HG03159 (cell line): ENCODE data around the gene PRSS36.
A peak's percentile ranks its signal among the peaks of the same experiment; 100 is the strongest.
"Not testable (repeated sequence)": the region's sequence is repeated elsewhere in the genome, so short reads cannot be mapped to it uniquely, and the experiment has no call there.

Experiments used
- ATAC-seq: cut with Tn5 transposase; IDR thresholded peaks from one replicate; pipeline ENCODE4 v1.9.1; 2021; ENCODE audit warnings: mild to moderate bottlenecking, moderate library complexity; ENCODE audit not compliant: unreplicated experiment

Gene PRSS36

DNA sequence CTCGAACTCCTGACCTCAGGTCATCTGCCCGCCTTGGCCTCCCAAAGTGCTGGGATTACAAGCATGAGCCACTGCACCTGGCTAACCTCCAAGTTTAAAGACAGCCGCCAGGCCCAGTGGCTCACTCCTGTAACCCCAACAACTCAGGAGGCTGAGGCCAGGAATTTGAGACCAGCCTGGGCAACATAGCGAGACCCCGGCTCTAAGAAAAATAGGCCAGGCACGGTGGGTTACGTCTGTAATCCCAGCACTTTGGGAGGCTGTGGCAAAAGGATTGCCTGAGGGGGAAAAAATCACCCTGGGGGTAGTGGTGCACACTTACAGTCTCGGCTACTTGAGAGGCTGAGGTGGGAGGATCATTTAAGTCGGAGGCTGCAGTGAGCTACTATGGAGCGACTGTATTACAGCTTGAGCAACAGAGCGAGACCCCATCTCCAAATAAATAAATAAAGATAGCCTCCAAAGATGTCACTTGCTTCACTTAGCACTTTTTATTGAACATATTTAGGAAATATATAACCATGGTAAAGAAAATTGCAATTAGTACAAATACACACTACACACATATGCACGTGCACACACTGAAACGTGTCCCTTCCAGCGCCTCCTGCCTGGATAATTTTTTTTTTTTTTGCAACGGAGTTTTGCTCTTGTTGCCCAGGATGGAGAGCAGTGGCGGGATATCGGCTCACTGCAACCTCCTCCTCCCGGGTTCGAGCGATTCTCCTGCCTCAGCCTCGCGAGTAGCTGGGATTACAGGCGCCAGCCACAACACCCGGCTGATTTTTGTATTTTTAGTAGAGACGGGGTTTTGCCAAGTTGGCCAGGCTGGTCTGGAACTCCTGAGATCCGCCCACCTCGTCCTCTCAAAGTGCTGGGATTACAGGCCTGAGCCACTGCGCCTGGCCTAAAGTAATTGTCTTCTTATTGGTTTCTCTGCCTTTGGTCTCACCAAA, 43.1 kb downstream of the PRSS36 start:
- ATAC-seq, result no peak

DNA sequence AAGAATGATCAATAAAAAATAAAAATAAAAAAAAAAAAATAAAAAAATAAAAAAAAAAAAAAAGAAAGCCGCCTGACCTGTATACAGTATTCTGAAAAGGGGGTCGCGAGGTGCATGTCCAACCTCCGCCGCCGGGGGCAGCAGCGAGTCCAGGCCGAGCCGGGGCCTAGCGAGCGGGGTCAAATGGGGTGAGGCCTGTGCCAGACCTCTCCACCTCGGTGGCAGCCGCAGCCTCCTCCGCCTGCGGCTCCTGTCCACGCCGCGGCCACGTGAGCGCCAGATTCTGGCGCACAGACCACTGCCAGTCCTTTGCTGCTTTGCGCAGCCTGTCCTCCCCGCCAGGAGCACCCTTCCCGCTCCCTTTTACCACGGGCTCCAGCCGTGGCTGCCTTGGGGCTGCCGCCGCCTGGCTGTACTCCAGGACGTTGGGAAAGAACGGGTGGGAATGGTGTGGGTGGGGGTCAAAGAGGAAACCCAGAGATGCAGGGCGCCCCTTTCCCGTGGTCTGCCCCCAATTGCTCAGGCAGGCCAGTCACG, 44.1 kb downstream of the PRSS36 start:
- ATAC-seq, result peak; percentile 61

DNA sequence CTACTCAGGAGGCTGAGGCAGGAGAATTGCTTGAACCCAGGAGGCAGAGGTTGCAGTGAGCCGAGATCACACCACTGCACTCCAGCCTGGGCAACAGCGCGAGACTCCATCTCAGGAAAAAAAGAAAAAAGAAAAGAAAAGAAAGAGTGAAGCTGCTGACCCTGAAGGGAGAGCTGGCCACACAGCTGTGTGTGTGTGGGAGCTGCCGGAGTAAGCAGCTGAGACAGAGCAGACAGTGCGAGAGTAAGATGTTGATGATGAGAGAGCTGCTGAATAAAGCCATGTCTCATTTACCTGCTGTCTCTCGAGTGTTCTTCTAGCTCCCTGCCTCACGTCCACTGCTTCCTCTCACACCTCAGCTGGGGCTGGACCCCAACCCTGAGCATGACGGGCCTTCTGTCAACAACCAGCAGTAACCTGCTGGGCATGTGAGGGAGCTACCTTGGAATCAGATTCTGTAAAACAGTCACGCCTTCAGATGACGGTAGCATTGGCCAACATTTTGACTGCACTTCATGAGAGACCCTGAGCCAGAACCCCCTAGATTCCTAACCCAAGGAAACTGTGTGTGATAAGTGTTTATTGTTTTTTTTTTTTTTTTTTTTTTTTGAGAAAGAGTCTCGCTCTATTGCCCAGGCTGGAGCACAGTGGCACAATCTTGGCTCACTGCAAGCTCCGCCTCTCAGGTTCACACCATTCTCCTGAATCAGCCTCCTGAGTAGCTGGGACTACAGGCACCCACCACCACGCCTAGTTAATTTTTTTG, 48.8 kb downstream of the PRSS36 start:
- ATAC-seq, result not testable (repeated sequence)

GRCh38 chr16:31099860-31100638, 49.8 kb downstream of the PRSS36 start:
- ATAC-seq, result no peak

DNA sequence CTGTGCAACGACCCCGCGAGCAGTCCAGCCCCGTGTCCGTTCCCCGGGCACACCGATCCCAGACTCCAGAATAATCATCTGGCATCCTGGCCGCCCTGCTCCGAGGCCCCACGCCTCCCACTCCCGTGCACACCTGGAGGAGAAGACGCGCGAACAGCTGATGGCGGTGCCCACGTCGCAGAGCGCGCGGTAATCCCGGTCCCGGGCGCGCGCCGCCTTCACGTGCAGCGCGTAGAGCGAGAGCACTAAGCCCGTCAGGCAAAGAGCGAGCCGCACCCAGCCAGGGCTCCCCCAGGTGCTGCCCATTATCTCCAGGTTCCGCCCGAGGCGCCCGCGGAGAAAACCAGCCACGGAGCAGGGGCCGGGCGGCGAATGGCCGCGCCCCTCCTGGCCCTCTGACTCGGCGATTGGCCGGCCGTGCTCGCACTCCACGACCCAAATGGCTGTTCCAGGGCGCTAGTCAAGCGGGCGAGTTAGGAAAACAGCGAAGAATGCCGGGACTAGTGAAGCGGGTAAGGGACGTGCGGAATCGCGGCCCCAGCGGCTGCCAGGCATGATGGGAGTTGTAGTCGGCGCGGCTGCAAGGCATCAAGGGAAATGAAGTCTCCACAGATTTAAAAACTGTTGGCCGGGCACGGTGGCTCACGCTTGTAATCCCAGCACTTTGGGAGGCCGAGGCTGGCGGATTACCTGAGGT, 55.3 kb downstream of the PRSS36 start, which contains the start of gene VKORC1:
VKORC1 (minus strand) TSS at position 374 of the 697 bp plus-strand sequence; CDS start at position 306, 68 bp downstream.
- peak; percentile 83 for ATAC-seq

DNA sequence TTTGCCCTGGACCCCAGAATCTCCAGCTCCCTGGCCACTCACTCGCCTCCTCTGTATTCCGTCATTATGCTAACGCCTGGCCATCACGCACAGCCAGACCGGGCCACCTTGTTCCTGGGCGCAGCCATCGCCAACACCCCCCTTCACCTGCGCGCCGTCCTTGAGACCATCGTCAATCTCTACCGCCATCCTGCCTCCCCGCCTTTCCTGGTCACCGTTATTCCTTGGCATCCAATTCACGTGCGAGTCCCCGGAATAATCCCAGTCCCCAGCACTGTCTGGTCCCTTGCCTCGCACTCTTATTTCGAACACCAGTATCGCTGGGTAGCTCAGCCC, 55.8 kb downstream of the PRSS36 start:
- peak; percentile 20 for ATAC-seq

GRCh38 chr16:31093132-31093703, 56.6 kb downstream of the PRSS36 start:
- ATAC-seq, result no peak

GRCh38 chr16:31092330-31092729, 57.5 kb downstream of the PRSS36 start:
- no peak for ATAC-seq

DNA sequence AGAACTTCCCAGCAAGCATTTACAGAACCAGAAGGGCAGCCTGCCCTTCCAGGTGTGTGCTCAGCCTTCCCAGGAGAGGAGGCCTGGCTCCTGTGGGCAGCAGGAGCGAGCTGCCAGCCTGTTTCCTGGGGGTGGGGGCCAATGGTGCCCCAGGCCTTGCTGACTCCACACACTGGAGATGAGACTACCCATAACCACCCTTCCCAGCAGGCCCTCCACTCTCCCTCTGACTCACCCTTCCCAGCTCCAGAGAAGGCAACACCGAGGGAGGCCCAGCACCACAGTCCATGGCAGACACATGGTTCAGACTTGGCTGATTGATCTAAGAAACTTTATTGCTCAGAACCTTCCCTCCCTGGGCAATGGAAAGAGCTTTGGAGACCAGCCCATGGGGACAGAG, 59.3 kb downstream of the PRSS36 start:
- ATAC-seq, result no peak

DNA sequence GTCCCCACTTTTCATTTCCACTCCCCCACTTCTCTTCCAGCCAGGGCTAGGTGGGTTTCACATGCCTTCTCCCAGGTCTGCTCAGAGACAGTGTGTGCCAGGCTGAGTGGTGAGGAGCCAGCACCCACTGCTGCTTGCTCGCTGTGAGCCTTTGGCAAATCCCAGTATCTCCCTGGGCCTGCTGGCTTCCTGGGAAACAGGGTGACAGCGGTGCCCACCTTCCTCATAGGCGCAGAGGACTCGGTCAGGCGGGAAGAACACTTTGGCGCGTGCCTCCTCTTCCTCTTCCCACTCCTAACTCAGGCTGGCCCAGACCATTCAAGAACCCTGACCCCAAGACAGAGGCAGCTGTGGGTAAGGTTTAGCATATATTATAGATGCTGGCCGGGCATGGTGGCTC, 60.7 kb downstream of the PRSS36 start:
- ATAC-seq, result no peak
